SU-DHL-6 (cell line): ENCODE measurements around the gene ANO2.

ENCODE experiments used
- CTCF ChIP-seq: fragments of 200-600 bp; sonication (generic); IDR thresholded peaks from one replicate; pipeline ENCODE4 v1.5.1; 2017; ENCODE audit warnings: antibody characterized with exemption, mild to moderate bottlenecking, low read length, moderate library complexity; ENCODE audit not compliant: insufficient read depth, poor library complexity, severe bottlenecking
- EZH2phosphoT487 ChIP-seq: fragments of 200-600 bp; sonication (generic), shearing (Covaris generic); conservative IDR thresholded peaks from 2 replicates; pipeline ENCODE4 v1.6.1; 2018; ENCODE audit warnings: mild to moderate bottlenecking, antibody characterized with exemption, low read length, moderate library complexity, mixed read lengths

- no peak for TF ChIP-seq CTCF
- no peak for TF ChIP-seq EZH2phosphoT487
Measured at GRCh38 chr12:5972387-5972786, 27.3 kb upstream of the ANO2 start.
